NCI-H1105 (cell line): ENCODE data around the gene ZNF343.
"Not testable (repeated sequence)": the region's sequence is repeated elsewhere in the genome, so short reads cannot be mapped to it uniquely, and the experiment has no call there.

Experiments used
- DNase-seq: peaks from one replicate; lab custom pipeline; 2025; lab: John Stamatoyannopoulos, UW

Gene ZNF343

GRCh38 chr20:2521369-2522305 is 12.9 kb upstream of the ZNF343 start:
- peak; percentile 8 for DNase-seq

- DNase-seq = no peak
Observed at GRCh38 chr20:2520617-2521016, 11.9 kb upstream of the ZNF343 start.

- no peak for DNase-seq
Observed at GRCh38 chr20:2519115-2519809, 10.5 kb upstream of the ZNF343 start.

GRCh38 chr20:2518558-2518957 is 9.8 kb upstream of the ZNF343 start:
- no peak for DNase-seq

GRCh38 chr20:2518096-2518495 is 9.4 kb upstream of the ZNF343 start:
- no peak for DNase-seq

GRCh38 chr20:2516399-2516798 is 7.7 kb upstream of the ZNF343 start:
- no peak for DNase-seq

GRCh38 chr20:2515203-2515602 is 6.5 kb upstream of the ZNF343 start:
- DNase-seq = no peak

GRCh38 chr20:2509794-2510193 is 1.1 kb upstream of the ZNF343 start:
- DNase-seq = no peak

- no peak for DNase-seq
Observed at GRCh38 chr20:2509468-2509781, 710 bp upstream of the ZNF343 start.

GRCh38 chr20:2507875-2508630 is 662 bp downstream of the ZNF343 start:
- no peak for DNase-seq

GRCh38 chr20:2507464-2507863 is 1.3 kb downstream of the ZNF343 start:
- no peak for DNase-seq

- DNase-seq = not testable (repeated sequence)
Observed at GRCh38 chr20:2506426-2506825, 2.3 kb downstream of the ZNF343 start.

- not testable (repeated sequence) for DNase-seq
Observed at GRCh38 chr20:2504803-2505202, 3.9 kb downstream of the ZNF343 start.

GRCh38 chr20:2502808-2503384 is 5.8 kb downstream of the ZNF343 start:
- not testable (repeated sequence) for DNase-seq

- DNase-seq = no peak
Observed at GRCh38 chr20:2485661-2486060, 23.1 kb downstream of the ZNF343 start.

GRCh38 chr20:2485080-2485479 is 23.6 kb downstream of the ZNF343 start:
- DNase-seq = no peak

- DNase-seq = no peak
Observed at GRCh38 chr20:2483504-2483903, 25.2 kb downstream of the ZNF343 start.

- DNase-seq = no peak
Observed at GRCh38 chr20:2480381-2480780, 28.3 kb downstream of the ZNF343 start.

GRCh38 chr20:2476742-2477615 is 31.7 kb downstream of the ZNF343 start:
- DNase-seq = no peak

GRCh38 chr20:2475850-2476741 is 32.6 kb downstream of the ZNF343 start:
- no peak for DNase-seq
